MCF 10A (cell line): Measurements from ENCODE around the gene MLYCD. TPM values are rescaled to one million over a fixed set of nuclear protein-coding genes. Genes with fewer than 3 reads are reported as not detected.

Experiments
- BruUV-seq: library from RNA; stranded (reverse); fragments of 400-500 nt; replicated peaks from 2 replicates; lab custom pipeline; 2021; lab: Mats Ljungman, UMichigan
- CTCF ChIA-PET: fragments of 300-600 bp; sonication (Branson Sonifier 250); formaldehyde crosslinking; extraction: SDS; loops from one replicate; lab custom pipeline; 2021; ENCODE audit warnings: antibody characterized with exemption, inconsistent platforms; lab: Yijun Ruan, JAX
- POLR2A ChIA-PET: fragments of 300-600, 350-650 bp; sonication (Branson Sonifier 250); formaldehyde crosslinking; extraction: SDS; loops from one replicate; lab custom pipeline; 2020; ENCODE audit warnings: antibody characterized with exemption, inconsistent platforms; lab: Yijun Ruan, JAX
- DNase-seq: peaks from one replicate; pipeline ENCODE4 v3.0.0-alpha.2; 2018; ENCODE audit not compliant: unreplicated experiment
- H3K27ac Mint-ChIP-seq: one replicate; pipeline ENCODE4 v1.8.0; 2022; ENCODE audit warnings: mild to moderate bottlenecking, low read depth, mixed read lengths; ENCODE audit not compliant: unreplicated experiment
- H3K27me3 Mint-ChIP-seq: one replicate; pipeline ENCODE4 v1.8.0; 2022; ENCODE audit warnings: mixed read lengths; ENCODE audit not compliant: insufficient read depth, unreplicated experiment
- H3K36me3 Mint-ChIP-seq: one replicate; pipeline ENCODE4 v1.8.0; 2022; ENCODE audit warnings: mild to moderate bottlenecking, moderate library complexity, mixed read lengths; ENCODE audit not compliant: insufficient read depth, unreplicated experiment
- H3K4me1 Mint-ChIP-seq: one replicate; pipeline ENCODE4 v1.8.0; 2022; ENCODE audit warnings: mixed read lengths; ENCODE audit not compliant: insufficient read depth, unreplicated experiment
- H3K4me3 Mint-ChIP-seq: one replicate; pipeline ENCODE4 v1.8.0; 2022; ENCODE audit warnings: mild to moderate bottlenecking, moderate library complexity, mixed read lengths; ENCODE audit not compliant: unreplicated experiment
- H3K9me3 Mint-ChIP-seq: one replicate; pipeline ENCODE4 v1.8.0; 2022; ENCODE audit warnings: mixed read lengths; ENCODE audit not compliant: unreplicated experiment
- intact Hi-C: fragments of 100-400 bp; cut with micrococcal nuclease; formaldehyde crosslinking; loops from 2 replicates; pipeline ENCODE4 v1.14.1; 2022
- total RNA-seq: library from RNA; stranded (reverse); gene quantifications from 2 replicates; pipeline ENCODE4 v1.2.3, GENCODE V29; 2022
- TF ChIP-seq, protein P1 (sequence below): fragments of 200-600 bp; IDR thresholded peaks from one replicate; pipeline ENCODE4 v1.8.0; 2022; ENCODE audit warnings: antibody characterized with exemption, mild to moderate bottlenecking; ENCODE audit not compliant: unreplicated experiment

The MLYCD gene
- total RNA-seq, 1 experiment from 2014 or later: 2.5 TPM

DNA sequence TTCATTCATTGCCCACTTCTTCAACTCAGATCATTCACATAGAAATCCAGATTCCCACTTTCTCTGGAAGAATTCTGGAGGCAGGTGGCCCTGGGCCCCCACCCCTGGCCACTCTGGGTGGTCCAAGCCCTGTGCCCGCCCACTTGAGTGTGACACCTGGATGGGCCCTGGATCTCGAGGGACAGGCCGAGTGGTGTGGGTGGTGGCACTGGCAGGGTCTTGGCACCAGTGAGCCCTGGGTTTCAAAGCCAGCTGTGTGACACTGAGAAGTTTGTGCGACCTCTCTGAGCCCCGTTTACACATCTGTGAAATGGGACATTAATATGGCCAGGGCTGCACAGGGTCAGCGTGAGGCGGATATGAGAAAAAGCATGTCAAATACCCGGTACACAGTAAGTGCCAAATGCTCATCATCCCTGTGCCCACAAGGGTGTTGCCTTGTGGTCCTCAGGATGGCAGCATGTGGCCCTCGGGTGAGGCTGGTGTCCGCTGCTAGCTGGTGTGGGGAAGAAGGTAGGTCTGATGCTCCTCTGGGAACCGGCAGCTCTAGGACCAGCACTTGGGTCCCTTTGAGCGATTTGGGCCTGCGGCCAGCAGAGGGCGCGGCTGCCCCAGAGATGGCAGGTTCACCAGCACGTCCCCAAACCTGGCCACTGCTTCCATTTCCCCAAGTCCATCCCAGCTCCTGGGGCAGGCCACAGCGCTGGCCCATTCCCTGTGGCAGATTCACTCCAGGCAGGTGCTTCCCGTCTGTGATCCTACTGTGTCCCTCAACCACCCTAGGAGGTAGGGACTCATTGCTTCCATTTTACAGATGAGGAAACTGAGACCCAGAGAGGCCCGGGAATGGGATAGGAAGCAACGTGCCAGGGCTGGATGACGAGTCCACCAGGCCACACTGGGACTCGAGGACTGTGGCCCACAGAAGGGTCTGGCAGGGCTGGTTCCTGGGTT lies 57.7 kb downstream of the MLYCD start:
- Mint-ChIP-seq H3K4me3 (no peak overlapping the region), H3K4me1 (peaks cover 8% of the 10 kb centered on the region), H3K27me3 (no peaks in the 10 kb centered on the region), H3K36me3 (no peaks in the 10 kb centered on the region), H3K27ac (no peak overlapping the region), H3K9me3 (no peaks in the 10 kb centered on the region)
- BruUV-seq: no TSS peak
- TF ChIP-seq, protein P1, sequence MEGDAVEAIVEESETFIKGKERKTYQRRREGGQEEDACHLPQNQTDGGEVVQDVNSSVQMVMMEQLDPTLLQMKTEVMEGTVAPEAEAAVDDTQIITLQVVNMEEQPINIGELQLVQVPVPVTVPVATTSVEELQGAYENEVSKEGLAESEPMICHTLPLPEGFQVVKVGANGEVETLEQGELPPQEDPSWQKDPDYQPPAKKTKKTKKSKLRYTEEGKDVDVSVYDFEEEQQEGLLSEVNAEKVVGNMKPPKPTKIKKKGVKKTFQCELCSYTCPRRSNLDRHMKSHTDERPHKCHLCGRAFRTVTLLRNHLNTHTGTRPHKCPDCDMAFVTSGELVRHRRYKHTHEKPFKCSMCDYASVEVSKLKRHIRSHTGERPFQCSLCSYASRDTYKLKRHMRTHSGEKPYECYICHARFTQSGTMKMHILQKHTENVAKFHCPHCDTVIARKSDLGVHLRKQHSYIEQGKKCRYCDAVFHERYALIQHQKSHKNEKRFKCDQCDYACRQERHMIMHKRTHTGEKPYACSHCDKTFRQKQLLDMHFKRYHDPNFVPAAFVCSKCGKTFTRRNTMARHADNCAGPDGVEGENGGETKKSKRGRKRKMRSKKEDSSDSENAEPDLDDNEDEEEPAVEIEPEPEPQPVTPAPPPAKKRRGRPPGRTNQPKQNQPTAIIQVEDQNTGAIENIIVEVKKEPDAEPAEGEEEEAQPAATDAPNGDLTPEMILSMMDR: peak; percentile 74
- DNase-seq: peak; percentile 81
- intact Hi-C loops: loop anchor here (1.0 to 10.0 kb wide), 3 partner anchors 88 to 218 kb away; no protein-coding TSS in a partner anchor
- POLR2A ChIA-PET: interaction anchor here (1.2 kb wide), 1 partner anchor 160 kb away, joined by 3 read pairs; the partner anchor contains the start of gene MBTPS1
- CTCF ChIA-PET: interaction anchor here (0.5 to 14.7 kb wide), 36 partner anchors 9 to 780 kb away, joined by 3 to 220 read pairs (median 4); partner anchors contain the start of gene SLC38A8

DNA sequence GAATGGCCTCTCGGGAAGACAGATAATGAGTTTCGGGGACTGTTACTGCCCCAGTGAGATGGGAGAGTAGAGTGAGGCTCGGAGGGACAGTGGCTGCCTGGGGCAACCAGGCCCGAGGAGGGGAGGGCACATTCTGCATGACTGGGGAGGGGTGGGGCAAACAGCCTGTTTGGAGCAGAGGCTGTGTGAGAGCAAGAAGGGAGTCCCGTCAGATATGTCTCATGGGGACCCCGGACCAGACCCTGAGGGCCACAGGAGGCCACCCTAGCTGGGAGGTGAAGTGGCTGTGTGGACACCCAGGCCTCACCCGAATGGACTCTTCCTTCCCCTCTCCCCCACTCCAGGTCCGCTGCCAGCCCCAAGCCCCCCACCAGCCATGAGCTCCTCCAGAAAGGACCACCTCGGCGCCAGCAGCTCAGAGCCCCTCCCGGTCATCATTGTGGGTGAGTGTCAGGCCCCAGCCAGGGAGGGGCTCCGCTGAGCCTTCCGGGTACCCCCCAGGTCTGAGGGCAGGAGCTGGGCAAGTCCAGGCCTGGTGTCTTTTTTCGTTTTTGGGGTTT lies 58.5 kb downstream of the MLYCD start:
- Mint-ChIP-seq H3K4me3 (no peak overlapping the region), H3K27me3 (no peaks in the 10 kb centered on the region), H3K36me3 (no peaks in the 10 kb centered on the region), H3K9me3 (no peaks in the 10 kb centered on the region), H3K4me1 (peaks cover 8% of the 10 kb centered on the region), H3K27ac (no peak overlapping the region)
- DNase-seq: no peak
- intact Hi-C loops: loop anchor here (10.0 kb wide), 1 partner anchor 217 kb away; no protein-coding TSS in a partner anchor
- ChIA-PET CTCF (interaction anchor here (0.6 to 14.7 kb wide), 25 partner anchors 8 to 748 kb away, joined by 3 to 220 read pairs (median 4); partner anchors contain the start of gene SLC38A8), POLR2A (interaction anchor here (0.7 to 1.2 kb wide), 2 partner anchors 109 to 159 kb away, joined by 3 to 4 read pairs; partner anchors contain the start of gene MBTPS1)
- no TSS peak for BruUV-seq
- TF ChIP-seq, protein P1: no peak

DNA sequence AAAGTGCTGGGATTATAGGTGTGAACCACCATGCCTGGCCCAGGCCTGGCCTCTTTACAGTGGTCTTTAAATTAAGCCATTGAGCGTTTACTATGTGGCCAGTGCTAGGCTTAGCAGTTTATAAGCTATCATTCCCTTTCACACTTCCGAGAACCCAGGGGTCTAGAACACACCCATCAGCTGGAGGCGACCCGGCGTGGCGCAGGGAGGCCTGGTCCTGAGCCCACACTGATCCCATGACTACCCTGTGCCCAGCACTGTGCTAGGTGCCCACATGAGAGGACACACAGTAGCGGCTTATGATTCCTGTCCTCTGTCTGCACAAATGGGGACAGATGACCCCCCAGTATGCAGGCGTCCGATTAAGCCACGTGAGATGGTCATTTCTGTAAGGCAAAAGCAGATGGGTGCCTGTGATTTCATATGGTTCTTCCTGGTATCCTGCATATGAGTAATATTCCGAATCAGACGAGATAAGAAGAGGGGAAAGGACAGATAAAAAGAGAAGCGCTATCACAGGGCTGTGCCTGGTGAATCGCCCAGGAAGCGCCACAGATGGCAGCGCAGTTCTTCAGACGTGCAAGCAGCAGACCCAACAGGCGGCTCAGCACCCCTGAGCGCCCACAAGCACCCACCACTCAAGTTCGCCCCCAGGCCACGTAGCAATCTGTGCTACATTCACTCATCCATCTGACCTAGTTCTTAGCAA lies 59.4 kb downstream of the MLYCD start:
- H3K27ac Mint-ChIP-seq: no peak overlapping the region
- TF ChIP-seq, protein P1: no peak
- H3K4me3 Mint-ChIP-seq: no peak overlapping the region
- POLR2A ChIA-PET: interaction anchor here (0.7 kb wide), 1 partner anchor 108 kb away, joined by 4 read pairs; no protein-coding TSS in a partner anchor
- no peaks in the 10 kb centered on the region for H3K27me3 Mint-ChIP-seq
- H3K36me3 Mint-ChIP-seq: no peaks in the 10 kb centered on the region
- peaks cover 8% of the 10 kb centered on the region for H3K4me1 Mint-ChIP-seq
- CTCF ChIA-PET: interaction anchor here (0.6 to 14.7 kb wide), 13 partner anchors 8 to 485 kb away, joined by 3 to 220 read pairs (median 6); partner anchors contain the start of gene SLC38A8
- DNase-seq: no peak
- no peaks in the 10 kb centered on the region for H3K9me3 Mint-ChIP-seq
- intact Hi-C loops: loop anchor here (10.0 kb wide), 1 partner anchor 217 kb away; no protein-coding TSS in a partner anchor
- BruUV-seq: no TSS peak
